ENCODE data around the gene TSPO. TPM values are rescaled to one million over a fixed set of nuclear protein-coding genes. Genes with fewer than 3 reads are reported as not detected.

Gene TSPO
- total RNA-seq, 2 donors from 2014 or later: 75.1 to 84.3 TPM

GRCh38 chr22:43171019-43171491 lies 19.7 kb downstream of the TSPO start:
- intact Hi-C loops (cut with DNase I): no loop called here
- DNase-seq (ENCODE audit: low spot score): peak; percentile 70

- intact Hi-C loops (cut with DNase I): no loop called here
- DNase-seq (ENCODE audit: low spot score): no peak
Observed at GRCh38 chr22:43171607-43172006, 20.2 kb downstream of the TSPO start.

GRCh38 chr22:43172191-43172590 lies 20.8 kb downstream of the TSPO start:
- DNase-seq (ENCODE audit: low spot score): no peak
- intact Hi-C loops (cut with DNase I): no loop called here

DNA sequence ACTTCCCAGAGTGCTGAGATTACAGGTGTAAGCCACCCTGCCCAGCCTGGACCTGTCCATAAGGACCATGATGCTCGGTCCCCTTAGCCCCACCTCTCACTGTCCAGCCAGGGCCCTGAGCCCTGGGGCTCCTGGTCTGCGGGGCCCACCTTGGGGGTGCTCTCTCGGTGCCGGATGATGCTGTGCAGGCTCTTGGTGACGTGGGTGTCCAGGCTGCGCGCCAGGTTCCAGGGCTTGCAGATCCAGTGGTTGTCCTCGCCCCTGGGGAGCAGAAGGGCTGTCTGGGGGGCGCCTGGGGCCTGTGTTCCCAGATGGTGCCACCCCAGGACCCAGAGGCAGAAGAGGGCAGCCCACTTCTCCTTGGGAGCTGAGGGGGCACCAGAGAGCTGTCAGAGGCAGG lies 22.2 kb downstream of the TSPO start:
- DNase-seq (ENCODE audit: low spot score): no peak
- intact Hi-C loops (cut with DNase I): no loop called here

DNA sequence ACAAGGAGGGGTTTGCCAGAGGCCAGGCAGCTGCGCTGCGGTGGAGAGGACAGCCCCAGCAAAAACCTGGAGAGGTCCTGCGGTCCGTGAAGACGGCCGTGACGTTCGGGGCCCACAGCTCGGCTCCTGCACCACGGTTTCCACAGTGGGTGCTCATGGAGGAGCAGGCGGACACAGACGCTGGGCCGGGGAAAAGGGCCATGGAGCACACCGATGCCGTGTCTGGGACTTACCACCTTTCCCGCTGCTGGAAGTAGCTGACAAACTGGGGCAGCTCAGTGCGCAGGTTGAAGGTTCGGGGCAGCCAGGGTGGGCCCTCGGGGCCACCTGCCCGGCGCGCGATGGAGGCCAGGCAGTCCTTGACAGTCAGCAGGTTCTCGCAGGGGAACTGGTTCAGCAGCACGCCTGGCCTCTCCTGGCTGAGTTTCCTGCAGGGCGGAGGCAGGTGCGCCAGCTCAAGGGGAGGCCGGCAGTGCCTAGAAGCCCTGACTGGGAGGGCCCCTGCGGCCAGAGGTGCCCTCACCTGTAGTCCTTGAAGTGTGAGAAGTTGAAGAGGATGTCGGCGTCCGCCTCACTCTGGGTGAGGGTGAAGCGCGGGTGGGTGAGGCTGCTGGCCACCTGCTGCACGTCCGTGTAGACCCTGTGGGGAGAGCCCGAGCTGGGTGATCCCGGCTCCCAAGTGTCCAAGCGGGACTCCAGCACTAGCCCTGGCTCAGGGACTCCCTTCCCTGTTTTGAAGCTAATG lies 22.8 kb downstream of the TSPO start:
- intact Hi-C loops (cut with DNase I): no loop called here
- DNase-seq (ENCODE audit: low spot score): no peak

- intact Hi-C loops (cut with DNase I): no loop called here
- peak; percentile 59 for DNase-seq (ENCODE audit: low spot score)
Observed at GRCh38 chr22:43174941-43175531, 23.7 kb downstream of the TSPO start.

- intact Hi-C loops (cut with DNase I): no loop called here
Observed at GRCh38 chr22:43176090-43176489, 24.7 kb downstream of the TSPO start.

GRCh38 chr22:43177479-43177878 lies 26.1 kb downstream of the TSPO start:
- intact Hi-C loops (cut with DNase I): no loop called here
- no peak for DNase-seq (ENCODE audit: low spot score)

More at GRCh38 chr22:43176090-43176489, 24.7 kb downstream of the TSPO start:
- DNase-seq (ENCODE audit: low spot score): no peak

GRCh38 chr22:43179146-43179910 lies 28.0 kb downstream of the TSPO start:
- intact Hi-C loops (cut with DNase I): no loop called here
- no peak for DNase-seq (ENCODE audit: low spot score)

DNA sequence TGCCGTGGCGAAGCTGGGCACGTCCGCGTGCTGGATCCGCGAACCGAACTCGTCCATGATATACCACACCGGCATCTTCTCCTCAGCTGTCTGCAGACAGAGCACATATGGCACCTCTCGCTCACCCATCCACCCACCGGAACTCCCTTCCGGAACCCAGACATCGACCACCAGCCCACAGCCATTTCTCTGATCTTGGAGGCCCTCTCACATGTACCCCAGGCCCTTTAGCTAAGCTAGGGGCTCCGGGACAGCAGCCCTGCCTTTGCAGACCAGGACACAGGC lies 28.5 kb downstream of the TSPO start:
- no peak for DNase-seq (ENCODE audit: low spot score)
- intact Hi-C loops (cut with DNase I): no loop called here

GRCh38 chr22:43180670-43181069 lies 29.3 kb downstream of the TSPO start:
- no peak for DNase-seq (ENCODE audit: low spot score)
- intact Hi-C loops (cut with DNase I): no loop called here

- intact Hi-C loops (cut with DNase I): no loop called here
Observed at GRCh38 chr22:43181321-43182076, 30.1 kb downstream of the TSPO start.

DNA sequence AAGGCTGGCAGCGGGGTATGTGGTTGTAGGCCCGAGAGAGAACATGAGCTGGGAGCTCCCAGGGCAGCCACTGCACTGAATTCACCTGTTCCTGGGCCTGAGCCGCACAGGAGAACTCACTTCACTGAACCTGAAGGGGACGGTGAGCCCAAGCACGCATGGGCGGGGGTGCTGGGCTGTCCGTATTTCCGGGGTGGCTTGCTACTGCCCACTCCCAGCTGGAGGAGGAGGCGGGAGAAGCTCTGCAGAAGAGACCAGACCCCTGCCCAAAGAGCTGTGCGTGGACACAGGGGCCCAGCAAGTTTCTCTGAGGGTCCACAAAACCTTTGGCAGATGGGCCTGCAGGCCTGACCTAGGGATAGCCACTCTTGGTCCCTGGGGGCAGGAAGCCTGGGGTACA lies 30.8 kb downstream of the TSPO start:
- DNase-seq (ENCODE audit: low spot score): no peak
- intact Hi-C loops (cut with DNase I): no loop called here

More at GRCh38 chr22:43181321-43182076, 30.1 kb downstream of the TSPO start:
- no peak for DNase-seq (ENCODE audit: low spot score)

GRCh38 chr22:43182726-43183125 lies 31.4 kb downstream of the TSPO start:
- intact Hi-C loops (cut with DNase I): no loop called here
- DNase-seq (ENCODE audit: low spot score): no peak

- DNase-seq (ENCODE audit: low spot score): no peak
- intact Hi-C loops (cut with DNase I): no loop called here
Observed at GRCh38 chr22:43183496-43184277, 32.3 kb downstream of the TSPO start.

- intact Hi-C loops (cut with DNase I): no loop called here
- DNase-seq (ENCODE audit: low spot score): no peak
Observed at GRCh38 chr22:43185860-43186261, 34.5 kb downstream of the TSPO start.

GRCh38 chr22:43186272-43187170 lies 35.2 kb downstream of the TSPO start, which contains the start of gene TTLL12:
Gene TTLL12, minus strand, starts transcription at chr22:43187134. Its CDS starts 65 bp downstream, at chr22:43187069.
- intact Hi-C loops (cut with DNase I): no loop called here
- no peak for DNase-seq (ENCODE audit: low spot score)
